GM19193 (cell line): ENCODE data around the gene JAG1.

Source experiments
- POLR2A ChIP-seq: IDR thresholded peaks from 4 replicates; pipeline ENCODE4 v1.6.1; 2011; ENCODE audit not compliant: insufficient read depth, insufficient read length; ENCODE audit errors: extremely low read depth

JAG1 gene

DNA sequence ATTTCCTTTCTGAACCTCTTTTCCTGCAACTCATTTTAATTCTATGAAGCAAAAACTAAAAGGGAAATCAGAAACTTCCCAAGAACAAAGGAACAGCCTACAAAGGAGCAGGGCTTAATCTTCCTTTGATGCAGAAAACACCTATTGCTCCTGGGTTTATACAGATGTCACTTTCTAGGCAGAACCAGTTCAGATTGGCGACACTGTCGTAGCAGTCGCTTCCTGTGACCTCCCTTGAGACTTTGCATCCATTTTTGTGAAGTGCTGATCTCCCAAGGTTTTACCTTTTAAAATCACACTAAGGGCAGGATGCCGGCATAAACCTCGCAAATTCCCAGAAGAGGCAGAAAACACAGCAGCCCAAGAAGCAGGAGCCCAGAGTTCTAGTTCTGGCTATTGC lies 40.1 kb downstream of the JAG1 start:
- TF ChIP-seq POLR2A: no peak

DNA sequence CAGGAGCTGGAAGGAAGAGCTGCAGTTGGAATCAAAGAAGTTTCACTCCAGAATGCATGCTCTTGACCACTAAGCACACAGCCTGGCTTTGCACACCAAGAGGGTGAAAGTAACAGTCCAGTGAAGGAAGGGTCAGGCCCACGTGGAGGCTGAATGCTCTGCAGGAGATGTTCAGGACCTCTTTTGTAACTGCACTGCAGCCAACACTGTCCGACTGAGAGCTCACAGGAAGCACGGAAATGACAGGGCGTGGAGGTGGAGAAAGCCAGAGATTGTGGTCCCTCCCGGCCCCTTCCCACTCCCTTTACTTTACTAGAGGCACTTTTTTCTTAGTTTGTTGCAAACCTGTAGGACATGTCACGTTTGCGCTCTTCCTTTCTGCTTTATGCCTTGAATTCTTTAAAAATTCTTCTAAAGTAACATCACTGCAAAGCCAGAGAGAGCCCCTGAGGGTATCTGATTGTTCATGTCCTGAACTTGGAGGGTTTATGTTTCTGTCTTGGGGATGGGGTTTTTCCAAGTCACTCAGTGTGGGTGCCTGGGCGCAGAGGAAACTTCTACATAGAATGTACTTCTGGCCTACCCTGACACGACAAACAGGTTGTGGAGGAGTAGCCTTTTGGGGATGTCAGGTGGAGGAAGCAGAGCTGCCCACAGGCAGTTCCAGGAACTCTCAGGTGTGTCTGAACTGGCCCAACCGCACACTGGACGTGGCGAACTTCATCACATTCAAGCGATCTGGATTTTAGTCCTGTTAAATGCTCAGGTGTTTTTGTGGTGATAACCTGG lies 40.9 kb downstream of the JAG1 start:
- TF ChIP-seq POLR2A: no peak

DNA sequence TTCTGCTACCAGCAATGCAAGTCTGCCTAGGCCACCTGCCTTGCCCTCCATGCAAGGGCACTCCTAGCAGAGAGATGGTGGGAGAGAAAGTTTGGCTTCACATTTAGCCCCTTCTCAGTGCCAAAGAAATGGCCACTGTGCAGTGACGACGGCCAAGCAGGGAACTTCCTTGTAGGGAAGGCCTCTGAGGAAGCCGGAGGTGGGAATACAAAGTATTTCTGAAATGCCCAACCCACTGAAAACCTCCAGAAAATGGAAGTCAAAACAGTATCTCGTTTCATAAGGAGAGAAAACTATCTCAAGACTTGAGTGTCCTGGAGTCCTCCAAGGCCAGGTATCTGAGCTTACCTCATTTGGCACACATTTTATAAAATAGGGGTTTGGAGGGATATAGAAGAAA lies 42.7 kb downstream of the JAG1 start:
- no peak for TF ChIP-seq POLR2A

DNA sequence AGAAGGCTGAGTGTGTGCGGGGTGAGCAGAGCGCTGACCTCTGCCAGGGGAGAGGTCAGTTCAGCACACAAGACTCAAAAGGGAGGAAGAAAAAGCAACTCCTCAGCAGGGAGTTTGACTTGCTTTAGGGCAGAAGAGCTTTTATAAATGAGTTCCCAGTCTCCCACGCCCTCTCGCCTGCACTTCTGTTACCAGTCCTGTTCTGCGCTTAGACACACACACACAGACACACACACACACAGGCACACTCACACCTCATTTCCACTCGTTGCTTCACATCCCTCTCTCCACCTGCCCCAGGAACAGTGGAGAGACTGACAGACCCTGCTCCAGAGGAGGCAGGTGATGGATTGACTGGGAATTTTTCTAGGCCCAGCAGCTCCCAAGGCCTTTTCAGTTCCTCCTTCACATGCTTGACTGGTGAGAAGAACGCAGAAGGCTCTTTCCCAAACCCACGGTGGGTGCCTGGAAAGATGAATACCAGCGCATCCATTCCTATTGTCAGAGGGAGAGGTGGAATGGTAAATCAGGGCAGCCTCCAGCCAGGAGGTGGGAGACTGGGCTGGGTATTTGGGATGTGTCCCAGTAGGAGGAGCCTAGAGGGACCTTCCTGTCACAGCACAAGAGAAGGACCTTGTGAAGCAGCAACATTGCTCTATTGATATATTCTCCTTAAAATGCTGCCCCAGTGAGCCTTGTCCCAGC lies 43.7 kb downstream of the JAG1 start:
- TF ChIP-seq POLR2A: no peak

DNA sequence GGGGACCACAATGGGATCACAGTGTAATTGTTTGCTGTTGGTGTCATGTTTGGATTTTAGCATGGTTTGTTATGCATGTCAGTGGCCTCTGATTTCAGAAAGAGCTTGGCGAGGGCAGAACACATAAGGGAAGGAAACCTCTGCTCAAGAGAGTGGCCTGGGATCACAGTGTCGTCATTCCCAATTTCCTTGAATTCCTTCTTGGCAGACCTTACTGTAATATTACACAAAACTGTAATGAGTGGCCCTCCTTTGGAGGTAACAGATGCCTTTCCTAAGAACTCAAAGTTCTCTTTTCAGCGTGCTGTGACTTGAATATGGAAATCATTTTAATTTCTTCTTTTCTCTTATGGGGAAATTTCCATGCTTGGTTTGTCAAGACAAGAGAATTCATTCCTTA lies 46.9 kb downstream of the JAG1 start:
- TF ChIP-seq POLR2A: no peak

DNA sequence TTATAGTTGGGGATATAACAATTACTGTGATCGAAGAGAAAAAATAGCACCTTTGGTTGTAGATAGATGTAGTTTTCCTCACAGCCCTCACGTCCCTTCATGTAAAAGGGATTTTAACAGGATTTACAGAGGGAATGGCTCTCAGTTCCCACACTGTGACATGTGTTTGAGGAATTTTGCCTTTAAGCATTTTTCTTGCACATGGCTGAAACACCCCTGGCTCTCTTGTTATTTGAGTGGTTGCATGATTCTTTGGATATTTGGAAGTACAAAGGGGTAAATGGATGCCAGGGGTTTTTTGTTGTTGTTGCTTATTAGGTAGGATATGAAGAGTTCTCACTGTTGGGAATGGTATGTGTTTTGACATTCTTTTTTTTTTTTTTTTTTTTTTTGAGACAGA lies 48.2 kb downstream of the JAG1 start:
- no peak for TF ChIP-seq POLR2A

DNA sequence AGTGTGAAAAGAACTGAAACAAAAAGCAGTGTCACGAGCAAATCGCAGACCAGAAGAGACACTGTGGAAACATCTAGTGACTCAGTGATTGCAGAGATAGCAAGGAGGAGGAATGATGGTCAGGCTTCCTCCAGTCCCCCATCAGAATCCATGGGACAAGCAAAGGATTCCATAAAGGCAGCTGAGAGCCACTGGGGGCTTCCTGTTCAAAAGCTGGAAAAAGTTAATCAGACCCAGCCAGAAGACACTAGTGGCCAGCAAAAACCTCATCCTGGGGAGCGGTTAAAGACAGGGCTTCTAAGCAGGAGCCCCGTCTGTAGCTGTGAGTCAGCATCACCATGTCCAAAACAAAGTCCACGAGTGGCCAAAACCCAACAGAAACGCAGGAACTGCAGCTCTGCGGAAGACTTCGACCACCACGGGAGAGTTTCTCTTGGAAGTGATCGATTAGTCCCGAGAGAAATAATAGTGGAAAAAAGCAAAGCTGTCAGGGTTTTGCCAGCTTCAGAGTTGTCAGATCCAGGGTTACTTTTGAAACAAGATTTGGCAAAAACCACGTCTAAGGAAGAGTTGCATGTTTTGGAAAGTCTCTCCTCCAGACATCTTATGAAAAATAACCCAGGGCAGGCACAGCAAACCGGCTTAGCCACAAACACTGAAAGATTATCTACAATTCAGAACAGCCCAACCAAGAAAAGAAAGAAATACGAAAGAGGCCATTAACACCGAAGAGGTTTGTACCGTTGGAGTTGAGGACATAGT lies 51.0 kb downstream of the JAG1 start:
- TF ChIP-seq POLR2A: no peak

DNA sequence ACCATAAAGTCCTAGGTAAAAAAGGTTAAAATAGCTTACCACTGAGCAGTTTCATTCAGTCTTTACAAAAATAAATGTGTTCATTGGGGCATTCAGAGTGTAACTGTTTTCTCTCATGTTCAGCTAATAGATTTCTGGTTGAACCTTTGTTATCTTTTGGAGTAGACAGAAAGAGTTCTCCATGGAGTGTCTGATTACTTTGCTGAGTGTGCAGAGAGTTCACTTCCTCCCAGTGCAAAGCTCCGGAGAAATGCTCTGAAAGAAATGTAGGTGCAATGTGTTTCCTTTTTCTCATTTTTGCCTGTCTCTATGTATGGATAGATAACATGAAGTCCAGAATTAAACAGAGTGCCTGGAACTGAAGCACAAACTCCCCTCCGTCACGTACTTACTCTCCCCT lies 52.6 kb downstream of the JAG1 start:
- TF ChIP-seq POLR2A: no peak

DNA sequence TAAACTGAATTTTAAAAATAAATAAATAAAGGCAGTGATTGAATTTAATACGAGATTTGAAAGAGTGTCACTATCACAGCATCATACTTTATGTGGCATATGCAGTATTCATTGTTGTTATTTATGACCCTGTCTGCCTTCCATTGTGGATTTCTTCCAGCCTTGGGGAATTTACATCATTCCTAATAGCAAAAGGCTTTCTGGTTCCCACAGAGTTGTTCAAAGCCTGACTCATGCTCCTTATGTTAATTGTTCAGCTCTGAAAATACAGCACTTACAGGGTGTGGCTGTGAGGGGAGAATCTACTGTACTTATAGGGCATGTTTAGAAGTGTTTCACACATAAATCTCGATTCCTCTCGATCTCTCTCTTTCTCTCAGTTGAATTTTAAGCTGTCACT lies 54.4 kb downstream of the JAG1 start:
- no peak for TF ChIP-seq POLR2A

DNA sequence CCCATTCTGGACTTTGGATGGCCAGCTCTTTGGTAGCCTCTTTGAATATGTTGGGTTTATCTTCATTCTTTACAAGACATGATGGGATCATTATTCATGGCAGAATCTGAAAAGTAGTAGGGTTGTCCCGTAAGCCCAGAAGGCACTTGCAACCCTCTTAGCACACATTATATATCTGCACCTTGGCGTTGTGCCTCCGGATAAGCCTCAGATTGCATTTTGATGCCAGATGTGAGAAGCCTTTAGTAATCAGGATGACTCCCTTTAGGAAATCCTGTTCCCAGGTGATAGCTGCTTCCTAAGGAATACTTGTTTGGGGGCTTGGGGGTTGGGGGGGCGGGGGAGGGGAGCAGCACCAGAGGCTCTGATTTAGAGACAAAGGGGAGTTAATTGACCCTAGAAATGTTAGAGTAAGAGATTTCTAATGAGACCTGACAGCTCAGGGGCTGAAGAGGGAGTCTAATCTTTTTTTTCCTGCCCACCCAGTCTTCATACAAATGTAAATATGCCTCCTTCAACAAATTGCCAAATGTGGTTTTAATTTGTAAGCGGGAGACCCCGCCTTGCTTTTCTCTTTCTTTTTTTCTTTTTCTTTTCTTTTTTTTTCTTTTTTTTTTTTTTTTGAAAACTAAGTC lies 55.1 kb downstream of the JAG1 start:
- TF ChIP-seq POLR2A: no peak

DNA sequence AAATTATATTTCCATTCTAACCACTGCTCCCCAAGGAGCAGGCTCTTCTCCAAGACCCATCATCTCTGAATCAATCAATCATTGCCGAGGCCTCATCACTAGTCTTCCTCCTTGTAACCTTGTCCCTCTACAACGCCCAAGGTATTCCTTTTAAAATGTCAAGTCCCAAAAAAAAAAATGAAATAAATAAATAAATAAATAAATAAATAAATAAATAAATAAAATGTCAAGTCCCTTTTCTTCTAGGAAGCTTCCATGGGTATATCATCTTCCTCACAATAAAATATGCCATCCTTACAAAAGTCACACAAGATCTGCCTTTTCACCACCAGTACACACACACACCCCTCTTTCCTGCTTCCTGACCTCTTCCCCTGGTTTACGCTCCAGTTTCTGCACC lies 57.6 kb downstream of the JAG1 start:
- no peak for TF ChIP-seq POLR2A

DNA sequence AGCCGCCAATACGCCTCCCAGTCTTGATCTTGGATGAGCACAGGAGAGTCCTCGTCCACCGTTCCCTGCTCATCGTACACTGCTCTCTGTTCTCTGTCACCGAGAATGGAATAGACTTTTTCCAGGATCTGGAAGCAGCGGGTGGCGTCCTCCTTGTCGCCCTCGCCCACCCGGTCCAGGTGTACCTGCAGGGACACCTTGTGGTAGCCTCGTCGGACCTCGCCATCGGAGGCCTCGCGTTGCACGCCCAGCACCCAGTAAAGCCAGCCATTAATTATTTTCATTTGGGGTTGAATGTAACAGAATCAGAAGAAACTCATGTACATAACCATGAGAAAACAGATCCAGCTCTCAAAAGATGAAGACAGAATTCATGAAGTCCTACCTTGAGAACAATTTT lies 59.9 kb downstream of the JAG1 start:
- no peak for TF ChIP-seq POLR2A

DNA sequence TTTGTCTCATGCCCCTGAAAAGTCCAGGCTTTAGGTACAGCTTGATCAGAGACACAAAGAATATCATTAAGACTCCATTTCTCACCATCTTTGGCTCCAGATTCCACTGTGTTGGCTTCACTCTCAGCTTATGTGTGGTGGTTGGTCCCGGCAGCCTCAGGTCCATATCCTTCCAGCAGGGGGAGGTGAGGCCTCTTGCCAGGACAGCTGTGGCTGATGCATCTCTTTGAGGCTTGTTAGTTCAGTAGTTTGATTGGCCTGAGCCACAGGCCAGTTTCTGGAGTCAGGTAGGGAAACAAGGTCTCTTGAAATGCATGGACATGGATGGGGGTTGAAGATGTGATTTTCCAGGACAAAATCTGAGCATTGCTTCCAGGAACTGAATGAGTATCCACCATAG lies 62.4 kb downstream of the JAG1 start:
- no peak for TF ChIP-seq POLR2A

DNA sequence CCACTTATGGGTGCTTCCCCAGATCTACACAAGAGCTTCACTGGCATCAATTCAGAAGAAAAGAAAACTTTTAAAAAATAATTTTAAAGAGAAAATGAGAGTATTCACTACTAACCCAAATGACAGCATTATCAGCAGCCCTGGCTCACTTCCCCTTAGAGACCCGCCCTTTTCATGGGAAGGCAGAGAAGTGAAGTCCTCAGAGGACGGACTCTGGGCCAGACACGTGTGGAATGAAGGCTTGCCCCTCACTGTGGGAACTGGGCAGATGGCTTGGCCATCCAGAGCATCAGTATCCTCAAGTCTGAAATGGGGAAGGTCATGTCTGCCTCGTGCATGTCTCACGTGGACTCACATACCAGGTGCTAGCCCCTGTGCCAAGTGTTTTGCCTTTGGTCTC lies 63.5 kb downstream of the JAG1 start:
- TF ChIP-seq POLR2A: no peak

DNA sequence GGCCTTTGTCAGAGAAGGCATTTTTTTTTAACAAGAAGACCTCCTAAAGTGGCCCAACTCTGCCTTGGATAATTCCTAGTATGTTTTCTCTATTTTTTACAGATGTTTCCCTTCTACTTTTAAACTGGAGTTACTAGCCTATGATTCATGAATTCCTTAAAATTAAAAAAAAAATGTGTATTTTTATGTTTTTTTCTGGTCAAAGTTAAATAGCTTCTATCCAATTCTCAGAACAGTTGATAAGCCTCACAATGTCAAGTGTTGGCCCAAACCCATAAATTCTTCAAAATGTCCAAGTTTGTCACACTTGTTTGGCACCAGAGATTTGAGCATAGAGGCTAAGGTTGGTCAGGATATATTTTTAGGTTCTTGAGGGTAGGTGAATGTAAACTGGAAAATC lies 64.0 kb downstream of the JAG1 start:
- TF ChIP-seq POLR2A: no peak
